GM12873 (cell line): ENCODE data around the gene ACKR2.

Experiments used
- TF ChIP-seq, protein P1 (sequence below): IDR thresholded peaks from 2 replicates; pipeline ENCODE4 v1.5.1; 2012; ENCODE audit warnings: low read depth, mild to moderate bottlenecking, moderate library complexity, low read length, control low read depth; ENCODE audit not compliant: insufficient read depth; ENCODE audit errors: missing control alignments

ACKR2 gene

DNA sequence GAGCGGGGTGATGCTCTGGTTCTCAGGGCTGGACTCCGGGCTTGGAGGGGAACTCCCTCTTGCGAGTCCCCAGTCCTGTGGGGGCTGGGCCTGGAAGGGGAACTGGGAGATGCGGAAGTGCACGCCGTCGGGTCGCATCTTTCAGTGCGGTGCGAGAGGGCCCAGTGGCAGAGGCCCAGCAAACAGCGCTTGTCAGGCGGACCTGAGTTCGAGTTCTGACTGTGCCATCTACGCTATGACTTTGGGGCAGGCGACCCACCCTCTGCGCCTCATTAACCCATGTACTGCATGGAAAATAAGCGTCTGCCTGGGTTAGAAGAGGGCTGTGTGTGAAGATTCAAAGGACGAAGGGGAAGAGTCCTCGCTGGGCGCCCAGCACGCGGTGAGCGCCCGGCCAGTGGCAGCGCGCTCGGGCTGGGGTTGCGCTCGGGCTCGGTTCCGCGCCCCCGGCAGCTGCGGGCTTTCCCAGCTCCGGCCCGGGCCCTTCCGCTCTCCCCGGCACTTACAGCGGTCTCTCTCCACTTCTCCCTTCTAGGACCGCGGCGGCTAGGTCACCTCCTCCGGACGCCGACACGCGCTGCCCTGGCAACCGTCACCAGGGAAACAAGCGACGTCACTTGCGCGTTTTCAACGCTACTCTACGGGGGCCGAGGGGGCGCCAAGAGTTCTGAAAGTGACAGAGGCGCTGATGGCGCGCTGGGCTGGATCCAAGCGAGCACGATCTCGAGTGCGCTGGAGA is 36.4 kb upstream of the ACKR2 start, which contains the start of gene CCDC13:
CCDC13 (minus strand) TSS at position 584 of the 739 bp plus-strand sequence. CDS start 14,908 bp downstream, outside the sequence.
- TF ChIP-seq, protein P1, sequence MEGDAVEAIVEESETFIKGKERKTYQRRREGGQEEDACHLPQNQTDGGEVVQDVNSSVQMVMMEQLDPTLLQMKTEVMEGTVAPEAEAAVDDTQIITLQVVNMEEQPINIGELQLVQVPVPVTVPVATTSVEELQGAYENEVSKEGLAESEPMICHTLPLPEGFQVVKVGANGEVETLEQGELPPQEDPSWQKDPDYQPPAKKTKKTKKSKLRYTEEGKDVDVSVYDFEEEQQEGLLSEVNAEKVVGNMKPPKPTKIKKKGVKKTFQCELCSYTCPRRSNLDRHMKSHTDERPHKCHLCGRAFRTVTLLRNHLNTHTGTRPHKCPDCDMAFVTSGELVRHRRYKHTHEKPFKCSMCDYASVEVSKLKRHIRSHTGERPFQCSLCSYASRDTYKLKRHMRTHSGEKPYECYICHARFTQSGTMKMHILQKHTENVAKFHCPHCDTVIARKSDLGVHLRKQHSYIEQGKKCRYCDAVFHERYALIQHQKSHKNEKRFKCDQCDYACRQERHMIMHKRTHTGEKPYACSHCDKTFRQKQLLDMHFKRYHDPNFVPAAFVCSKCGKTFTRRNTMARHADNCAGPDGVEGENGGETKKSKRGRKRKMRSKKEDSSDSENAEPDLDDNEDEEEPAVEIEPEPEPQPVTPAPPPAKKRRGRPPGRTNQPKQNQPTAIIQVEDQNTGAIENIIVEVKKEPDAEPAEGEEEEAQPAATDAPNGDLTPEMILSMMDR, result no peak

DNA sequence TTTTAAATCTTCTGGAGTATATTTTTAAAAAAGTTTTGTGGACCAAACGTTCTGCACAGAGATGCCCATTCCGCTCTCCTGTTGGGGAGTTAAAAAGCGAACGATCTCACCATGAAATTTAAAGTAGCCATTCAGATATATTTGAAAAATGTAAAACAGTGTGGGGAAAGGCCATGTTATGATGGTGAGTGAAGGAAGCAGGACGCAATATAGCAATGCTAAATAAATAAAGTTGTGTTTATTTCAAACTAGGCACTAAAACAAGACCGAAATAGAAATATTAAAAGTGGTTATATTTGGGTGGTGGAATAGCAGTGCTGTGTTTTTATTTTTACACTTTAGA is 35.9 kb upstream of the ACKR2 start:
- TF ChIP-seq, protein P1, result no peak

DNA sequence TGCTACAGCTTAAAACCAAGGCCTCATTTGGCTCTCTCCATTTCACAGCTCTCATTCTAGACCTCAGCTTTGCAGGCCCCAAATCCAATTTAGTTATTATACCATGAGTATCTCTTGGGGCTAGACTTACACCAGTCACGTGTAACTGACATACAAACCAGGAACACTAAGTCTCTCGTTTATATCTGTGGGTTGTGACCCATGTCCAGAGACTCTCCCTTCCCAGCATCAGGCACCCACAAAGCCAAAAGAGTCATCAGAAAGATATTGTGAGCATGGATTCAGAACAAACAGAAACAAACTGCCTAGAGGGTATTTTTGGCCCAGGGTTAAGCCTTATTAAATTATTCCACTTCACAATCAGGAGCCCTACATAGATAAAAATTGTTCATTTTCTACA is 30.6 kb upstream of the ACKR2 start:
- TF ChIP-seq, protein P1, result no peak

DNA sequence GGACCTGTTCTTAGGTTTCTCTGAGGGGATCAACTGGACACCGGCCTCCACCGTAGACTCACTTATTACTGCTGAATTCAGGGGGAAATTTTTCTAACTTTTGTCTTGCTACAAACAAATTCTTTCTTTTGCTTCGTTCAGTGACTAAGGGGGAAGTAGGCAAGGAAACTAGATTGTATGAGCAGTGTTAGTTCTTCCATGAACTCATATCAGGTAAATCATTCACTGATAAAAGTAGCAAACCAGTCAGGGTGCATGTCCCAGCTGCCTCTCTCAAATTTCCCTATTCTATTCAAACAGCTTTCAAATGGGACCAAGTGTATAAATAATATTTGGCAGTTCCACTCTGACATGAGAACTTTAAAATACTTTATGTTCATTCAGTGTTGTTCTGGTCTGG is 28.8 kb upstream of the ACKR2 start:
- TF ChIP-seq, protein P1, result no peak

DNA sequence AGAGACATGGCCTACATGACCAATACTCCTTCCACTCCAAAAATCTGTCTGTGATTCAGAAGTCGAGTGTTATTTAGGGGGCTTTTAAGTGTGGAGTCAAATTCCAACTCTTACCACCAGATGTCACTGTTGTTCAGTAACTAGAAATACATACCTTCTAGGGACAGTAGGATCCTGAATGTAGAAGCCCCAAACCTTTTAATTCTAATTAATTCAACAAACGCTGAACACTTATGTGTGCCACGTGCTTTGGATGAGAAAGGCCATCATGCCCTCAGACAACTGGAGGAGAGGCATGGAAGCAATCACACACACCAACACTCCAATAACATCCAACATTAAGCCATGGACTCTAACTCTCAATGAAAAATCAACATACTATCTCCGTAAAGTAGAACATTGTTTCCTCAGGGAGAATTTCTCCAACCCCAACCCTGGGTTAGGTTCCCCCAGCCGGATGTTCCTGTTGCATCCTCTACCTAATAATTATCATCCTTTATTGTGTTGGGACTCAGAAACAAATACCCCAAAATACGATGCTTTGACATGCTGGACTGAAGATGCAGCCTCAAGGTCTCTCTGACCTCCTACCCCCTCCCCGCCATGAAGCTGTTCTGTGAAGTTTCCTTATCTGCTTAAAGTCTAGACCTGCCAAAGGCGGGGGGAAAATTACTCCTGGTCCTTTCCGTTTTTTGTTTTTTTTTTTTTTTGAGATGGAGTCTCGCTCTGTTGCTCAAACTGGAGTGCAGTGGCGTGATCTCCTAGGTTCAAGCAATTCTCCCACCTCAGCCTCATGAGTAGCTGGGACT is 28.1 kb upstream of the ACKR2 start:
- TF ChIP-seq, protein P1, result peak; percentile 73

DNA sequence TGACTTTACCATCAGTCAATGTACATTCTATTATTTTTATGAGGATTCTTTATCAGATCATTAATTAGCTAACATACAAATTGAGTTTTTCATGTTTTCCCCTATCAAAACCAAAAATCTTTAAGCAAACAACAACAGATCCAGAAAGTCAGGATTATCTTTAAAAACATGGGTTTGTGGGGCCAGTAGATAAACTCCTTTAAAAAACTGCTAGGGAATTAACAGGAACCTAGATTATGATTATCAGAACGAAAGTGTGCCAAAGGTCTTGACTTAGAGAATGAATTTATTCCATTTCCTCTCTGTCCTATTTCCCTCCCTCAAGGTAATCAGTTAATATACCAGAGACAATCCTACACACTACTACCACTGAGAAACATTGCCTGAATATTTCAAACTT is 23.0 kb upstream of the ACKR2 start:
- TF ChIP-seq, protein P1, result no peak

DNA sequence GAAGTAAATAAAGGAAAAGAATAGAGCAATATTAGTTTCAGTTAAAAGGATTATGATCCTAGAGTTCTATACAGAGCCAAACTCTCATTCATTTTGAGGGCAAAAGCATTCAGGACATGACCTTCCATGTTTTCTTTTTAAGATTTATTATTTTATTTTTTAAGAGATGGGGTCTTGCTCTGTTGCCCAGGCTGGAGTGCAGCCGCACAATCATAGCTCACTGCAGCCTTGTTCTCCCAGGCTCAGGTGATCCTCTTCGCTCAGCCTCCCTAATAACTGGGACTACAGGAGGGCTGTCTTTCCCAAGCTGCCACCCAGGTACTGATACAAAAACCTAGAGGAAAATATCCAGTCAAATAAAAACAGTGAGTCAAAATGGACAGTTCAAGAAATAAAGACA is 22.6 kb upstream of the ACKR2 start:
- TF ChIP-seq, protein P1, result no peak
